GM12865 (cell line): Measurements from ENCODE around the gene TNS3.

Experiments used
- DNase-seq: peaks from one replicate; pipeline ENCODE4 v3.0.0; 2010; ENCODE audit warnings: low read depth
- H3K4me3 ChIP-seq: 2 replicates; pipeline ENCODE4 v1.5.1; 2011; ENCODE audit warnings: mild to moderate bottlenecking, low read depth, low read length, control low read depth
- TF ChIP-seq, protein P1 (sequence below): IDR thresholded peaks from 2 replicates; pipeline ENCODE4 v1.5.1; 2011; ENCODE audit warnings: low read length, control low read depth, low read depth, inconsistent platforms; ENCODE audit not compliant: insufficient read depth; ENCODE audit errors: missing control alignments

TNS3 gene

DNA sequence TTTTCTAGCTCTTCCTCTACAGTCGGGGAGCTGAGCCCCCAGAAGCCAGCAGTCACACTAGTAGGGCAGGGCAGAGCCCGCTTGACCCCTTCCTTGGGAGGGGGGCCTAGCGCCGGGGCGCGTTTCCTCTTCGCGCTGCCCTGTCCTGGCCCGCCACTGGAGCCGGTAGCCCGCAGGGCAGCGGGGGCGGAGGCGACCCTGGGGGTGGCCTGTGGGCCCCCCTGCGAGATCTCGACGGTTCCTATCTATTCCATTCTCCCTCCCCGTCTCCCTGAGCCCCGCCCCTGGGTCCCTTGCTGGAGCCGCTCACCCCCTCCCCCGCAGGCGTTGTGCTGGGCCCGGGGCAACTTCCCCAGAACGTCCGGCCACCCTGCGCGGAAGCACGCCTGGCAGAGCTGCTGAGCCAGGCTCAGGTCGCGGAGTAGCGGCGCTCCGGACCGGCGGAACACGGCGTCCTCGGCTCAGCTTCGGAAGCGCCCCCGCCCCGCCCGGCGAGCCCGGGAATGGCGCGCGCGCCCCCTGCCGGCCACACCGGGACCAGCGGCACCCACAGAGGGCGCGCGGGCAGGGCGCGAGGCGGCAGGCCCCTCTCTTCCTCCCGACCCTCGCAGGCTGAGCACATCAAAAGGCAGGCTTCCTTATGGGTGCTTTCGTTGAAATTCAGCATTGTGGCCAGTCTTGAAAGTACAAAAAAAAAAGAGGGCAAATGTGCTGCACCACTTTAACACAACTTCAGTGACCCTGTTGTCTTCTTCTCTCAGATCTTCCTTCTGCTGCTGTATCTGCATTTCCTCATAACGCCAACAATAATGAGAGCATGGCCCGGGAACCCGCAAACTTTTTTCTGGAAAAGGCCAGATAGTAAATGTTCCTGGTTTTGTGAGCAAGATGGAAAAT is 327.6 kb downstream of the TNS3 start:
- TF ChIP-seq, protein P1, sequence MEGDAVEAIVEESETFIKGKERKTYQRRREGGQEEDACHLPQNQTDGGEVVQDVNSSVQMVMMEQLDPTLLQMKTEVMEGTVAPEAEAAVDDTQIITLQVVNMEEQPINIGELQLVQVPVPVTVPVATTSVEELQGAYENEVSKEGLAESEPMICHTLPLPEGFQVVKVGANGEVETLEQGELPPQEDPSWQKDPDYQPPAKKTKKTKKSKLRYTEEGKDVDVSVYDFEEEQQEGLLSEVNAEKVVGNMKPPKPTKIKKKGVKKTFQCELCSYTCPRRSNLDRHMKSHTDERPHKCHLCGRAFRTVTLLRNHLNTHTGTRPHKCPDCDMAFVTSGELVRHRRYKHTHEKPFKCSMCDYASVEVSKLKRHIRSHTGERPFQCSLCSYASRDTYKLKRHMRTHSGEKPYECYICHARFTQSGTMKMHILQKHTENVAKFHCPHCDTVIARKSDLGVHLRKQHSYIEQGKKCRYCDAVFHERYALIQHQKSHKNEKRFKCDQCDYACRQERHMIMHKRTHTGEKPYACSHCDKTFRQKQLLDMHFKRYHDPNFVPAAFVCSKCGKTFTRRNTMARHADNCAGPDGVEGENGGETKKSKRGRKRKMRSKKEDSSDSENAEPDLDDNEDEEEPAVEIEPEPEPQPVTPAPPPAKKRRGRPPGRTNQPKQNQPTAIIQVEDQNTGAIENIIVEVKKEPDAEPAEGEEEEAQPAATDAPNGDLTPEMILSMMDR = peak; percentile 78
- H3K4me3 ChIP-seq = peak overlapping the region; percentile 46
- DNase-seq = peak; percentile 66

DNA sequence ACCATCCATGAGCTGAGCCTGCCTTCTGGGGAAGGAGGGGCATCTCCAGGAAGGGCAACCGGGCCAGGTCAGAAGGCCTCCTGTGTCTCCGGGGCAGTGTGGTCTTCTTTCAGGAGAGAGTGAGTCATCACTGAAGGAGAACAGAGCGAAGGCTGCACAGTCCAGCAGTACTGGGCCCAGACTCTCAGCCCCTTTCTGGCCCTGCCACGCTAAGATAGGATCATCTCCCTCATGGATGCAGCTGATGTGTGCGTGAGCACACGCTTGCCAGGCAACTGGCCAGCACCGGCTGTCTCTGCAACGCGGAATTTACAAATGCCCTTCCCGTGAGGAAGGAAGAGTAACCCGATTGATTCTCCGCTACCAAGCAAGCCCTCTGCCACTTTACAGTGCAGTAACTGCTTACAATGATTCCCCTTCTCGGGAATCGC is 328.2 kb downstream of the TNS3 start:
- DNase-seq = no peak

DNA sequence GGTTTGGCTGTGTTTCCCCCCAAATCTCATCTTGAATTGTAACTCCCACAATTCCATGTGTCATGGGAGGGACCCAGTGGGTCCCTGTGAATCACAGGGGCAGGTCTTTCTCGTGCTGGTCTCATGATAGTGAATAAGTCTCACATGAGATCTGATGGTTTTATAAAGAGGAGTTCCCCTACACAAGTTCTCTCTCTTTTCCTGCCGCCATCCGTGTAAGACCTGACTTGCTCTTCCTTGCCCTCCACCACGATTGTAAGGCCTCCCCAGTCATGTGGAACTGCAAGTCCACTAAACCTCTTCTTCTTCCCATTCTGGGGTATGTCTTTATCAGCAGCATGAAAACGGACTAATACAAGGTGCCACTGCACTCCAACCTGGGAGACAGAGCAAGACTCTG is 329.2 kb downstream of the TNS3 start:
- TF ChIP-seq, protein P1 = no peak
- no peak for DNase-seq
- no peak overlapping the region for H3K4me3 ChIP-seq

More for the DNA sequence above, 328.2 kb downstream of the TNS3 start:
- TF ChIP-seq, protein P1 = no peak
- no peak overlapping the region; the same call in 1 of the 2 replicates for H3K4me3 ChIP-seq

DNA sequence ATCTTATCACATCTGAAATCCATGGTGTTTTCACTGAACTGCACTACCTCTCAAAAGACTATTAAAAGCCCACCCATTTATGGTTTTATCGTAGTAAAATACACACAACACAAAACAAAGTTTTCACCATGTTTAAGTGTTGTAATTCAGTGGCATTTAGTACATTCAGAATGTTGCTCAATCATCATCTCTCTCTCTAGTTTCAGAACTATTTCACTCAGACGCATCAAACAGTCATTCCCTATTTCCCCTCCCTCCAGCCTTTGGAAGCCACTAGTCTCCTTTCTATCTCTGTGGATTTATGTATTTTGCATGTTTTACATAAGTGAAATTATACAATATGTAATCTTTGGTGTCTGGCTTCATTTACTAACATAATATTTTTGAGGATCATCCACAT is 332.6 kb downstream of the TNS3 start:
- H3K4me3 ChIP-seq = no peak overlapping the region
- TF ChIP-seq, protein P1 = no peak
- DNase-seq = no peak

DNA sequence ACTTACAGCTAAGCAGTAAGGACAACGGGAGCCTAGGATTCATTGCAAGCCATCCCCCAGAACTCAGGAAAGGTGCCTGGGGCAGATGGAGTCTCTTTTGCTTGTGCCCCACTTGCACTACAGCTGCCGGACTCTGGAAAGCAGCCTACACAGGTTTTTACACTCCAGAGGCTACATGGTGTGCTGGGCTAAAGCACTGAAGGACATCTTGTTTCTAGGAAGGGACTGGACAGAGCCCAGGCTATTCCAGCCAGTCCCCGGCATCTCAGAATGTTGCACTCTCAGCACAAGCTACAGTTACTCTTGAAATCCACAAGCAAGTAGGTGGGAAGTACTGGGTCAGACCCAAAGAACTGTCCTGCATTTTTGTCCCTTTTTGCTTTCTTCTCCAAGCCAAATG is 333.1 kb downstream of the TNS3 start:
- TF ChIP-seq, protein P1 = no peak
- no peak overlapping the region for H3K4me3 ChIP-seq
- DNase-seq = no peak

DNA sequence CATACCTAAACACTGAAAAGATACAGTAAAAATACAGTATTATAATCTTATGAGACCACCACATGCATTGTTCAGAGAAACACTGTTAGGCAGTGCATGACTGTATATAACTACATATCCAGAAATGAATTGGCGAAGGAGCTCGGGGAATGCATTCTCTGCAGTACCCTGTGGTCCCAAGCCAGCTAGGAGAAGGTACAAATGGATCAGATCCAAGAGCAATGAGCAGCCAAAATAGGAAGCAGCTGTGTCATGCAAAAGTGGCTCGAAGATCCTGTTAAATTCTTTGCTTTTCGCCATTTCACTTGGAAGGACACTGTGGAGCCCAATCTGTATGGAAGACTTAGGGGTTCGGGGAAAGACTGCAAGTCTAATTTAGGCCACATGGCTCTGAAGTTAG is 334.8 kb downstream of the TNS3 start:
- no peak overlapping the region for H3K4me3 ChIP-seq
- TF ChIP-seq, protein P1 = no peak
- no peak for DNase-seq

DNA sequence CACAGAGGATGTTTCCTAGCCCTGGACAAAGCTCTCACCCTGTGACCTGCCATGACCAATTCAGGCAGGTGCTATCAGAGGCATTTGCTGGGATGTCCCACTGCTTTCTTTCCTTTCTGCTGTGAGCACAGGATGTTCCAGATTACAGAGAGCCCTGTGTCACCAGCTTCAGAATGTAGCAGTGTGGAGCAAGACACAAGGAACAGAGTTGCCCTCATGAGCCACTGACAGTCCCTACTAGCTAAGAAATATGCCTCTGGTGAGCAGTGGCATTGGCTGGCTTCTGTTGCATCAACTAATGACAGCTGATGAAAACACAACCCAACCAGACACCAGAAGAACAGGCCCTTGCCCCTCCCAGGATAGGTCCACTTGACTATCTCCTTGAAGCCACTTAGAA is 337.2 kb downstream of the TNS3 start:
- TF ChIP-seq, protein P1 = no peak
- no peak for DNase-seq

More for the DNA sequence above, 337.2 kb downstream of the TNS3 start:
- no peak overlapping the region for H3K4me3 ChIP-seq
